Lower leg skin (tissue), 4 donors: ENCODE data around the gene DLGAP1. TPM values are rescaled to one million over a fixed set of nuclear protein-coding genes. Genes with fewer than 3 reads are reported as not detected.

ENCODE experiments used
- DNase-seq, 2 donors: peaks; one replicate each; pipeline ENCODE4 v3.0.0-alpha.2; 2019; ENCODE audit warnings: low spot score in 2 of 2
- H3K4me3 ChIP-seq: fragments of 200-600 bp; sonication (generic); 2 replicates; pipeline ENCODE4 v1.5.1; 2017; ENCODE audit warnings: mild to moderate bottlenecking, low read depth; ENCODE audit not compliant: poor library complexity, severe bottlenecking
- CTCF ChIP-seq, 3 donors: fragments of 450-650 bp; IDR thresholded peaks; one replicate each; pipeline ENCODE4 v1.5.1; 2016; ENCODE audit warnings: antibody characterized with exemption in 3 of 3, mild to moderate bottlenecking in 3 of 3, moderate library complexity in 2 of 3
- POLR2A ChIP-seq, 2 donors: fragments of 450-650 bp; IDR thresholded peaks; one replicate each; pipeline ENCODE4 v1.6.1; 2016 to 2017; ENCODE audit warnings: antibody characterized with exemption in 2 of 2, mild to moderate bottlenecking in 1 of 2, moderate library complexity in 1 of 2
- WGBS, 2 donors: methylation state at CpG; one replicate each; pipeline ENCODE4 v1.1.5; 2018; 5-methylcytosine and 5-hydroxymethylcytosine counted together
- intact Hi-C: fragments of 100-400 bp; cut with DNase I; formaldehyde crosslinking; loops from one replicate; pipeline ENCODE4 v1.15.0; 2023; ENCODE audit warnings: low total_unique reads
- total RNA-seq, 4 donors: library from RNA; depleted of rRNA; stranded (reverse); fragments of >200 nt; gene quantifications; one replicate each; pipeline ENCODE4 v1.1.0, GENCODE V29; 2016

Gene DLGAP1
- total RNA-seq, 4 donors from 2014 or later, result 0.34 to 1.3 (median 0.82) TPM

GRCh38 chr18:3952031-3952430, 503.1 kb downstream of the DLGAP1 start:
- 75 to 81% methylated on average over 5 of the region's 5 CpGs for WGBS, 2 donors
- no peak for DNase-seq
- TF ChIP-seq POLR2A (IDR thresholded peaks at IDR 0.05), result no peak
- TF ChIP-seq CTCF (IDR thresholded peaks at IDR 0.05), result no peak
- H3K4me3 ChIP-seq, result no peak overlapping the region
- intact Hi-C loops, result no loop called here

- no peak for TF ChIP-seq CTCF (IDR thresholded peaks at IDR 0.05)
- TF ChIP-seq POLR2A (IDR thresholded peaks at IDR 0.05), result no peak
- WGBS, 2 donors, result 72 to 78% methylated on average over 3 of the region's 3 CpGs
- H3K4me3 ChIP-seq, result no peak overlapping the region
- DNase-seq, result no peak
- intact Hi-C loops, result no loop called here
These were observed 504.3 kb downstream of the DLGAP1 start for GRCh38 chr18:3950668-3951404.

- TF ChIP-seq POLR2A (IDR thresholded peaks at IDR 0.05) (no peak), CTCF (IDR thresholded peaks at IDR 0.05) (no peak)
- intact Hi-C loops, result no loop called here
- no peak overlapping the region for H3K4me3 ChIP-seq
- DNase-seq, result no peak
These were observed 506.1 kb downstream of the DLGAP1 start for GRCh38 chr18:3948958-3949357.

- WGBS, 2 donors, result 68 to 78% methylated on average over 3 of the region's 3 CpGs
- TF ChIP-seq CTCF (IDR thresholded peaks at IDR 0.05) (no peak), POLR2A (IDR thresholded peaks at IDR 0.05) (no peak)
- H3K4me3 ChIP-seq, result no peak overlapping the region
- intact Hi-C loops, result no loop called here
- no peak for DNase-seq
These were observed 507.7 kb downstream of the DLGAP1 start for GRCh38 chr18:3947383-3947782.

GRCh38 chr18:3935305-3935704, 519.8 kb downstream of the DLGAP1 start:
- 27 to 32% methylated on average over 1 of the region's 1 CpG for WGBS, 2 donors
- intact Hi-C loops, result no loop called here
- DNase-seq, result no peak
- no peak for TF ChIP-seq POLR2A (IDR thresholded peaks at IDR 0.05)
- no peak for TF ChIP-seq CTCF (IDR thresholded peaks at IDR 0.05)
- H3K4me3 ChIP-seq, result no peak overlapping the region

- DNase-seq, result no peak
- H3K4me3 ChIP-seq, result no peak overlapping the region
- no peak for TF ChIP-seq POLR2A (IDR thresholded peaks at IDR 0.05)
- no peak for TF ChIP-seq CTCF (IDR thresholded peaks at IDR 0.05)
- intact Hi-C loops, result no loop called here
- 57 to 61% methylated on average over 4 of the region's 4 CpGs for WGBS, 2 donors
These were observed 522.8 kb downstream of the DLGAP1 start for GRCh38 chr18:3932276-3932675.
